Transverse colon (tissue), 4 donors: ENCODE measurements around the gene SLC17A5. TPM values are rescaled to one million over a fixed set of nuclear protein-coding genes. Genes with fewer than 3 reads are reported as not detected.

Experiments
- DNase-seq: peaks from one replicate; pipeline ENCODE4 v3.0.0-alpha.2; 2019
- H3K27ac ChIP-seq, 4 donors: fragments of 200-600 bp; sonication (generic); 2 replicates each; pipeline ENCODE4 v1.5.1; 2016 to 2018; ENCODE audit warnings: inconsistent platforms in 4 of 4
- H3K27me3 ChIP-seq: fragments of 200-600 bp; sonication (generic); 2 replicates; pipeline ENCODE4 v1.5.1; 2017; ENCODE audit warnings: inconsistent platforms
- H3K36me3 ChIP-seq, 4 donors: fragments of 200-600 bp; sonication (generic); 2 replicates each; pipeline ENCODE4 v1.5.1; 2017 to 2019; ENCODE audit warnings: inconsistent platforms in 4 of 4
- H3K4me1 ChIP-seq, 4 donors: fragments of 200-600 bp; sonication (generic); 2 replicates each; pipeline ENCODE4 v1.5.1; 2017 to 2020; ENCODE audit warnings: inconsistent platforms in 4 of 4
- H3K4me3 ChIP-seq, 4 donors: fragments of 200-600 bp; sonication (generic); 1 replicate in 1 of 4; 2 replicates in 3 of 4; pipeline versions ENCODE4 v1.5.1 to v1.6.1; 2017 to 2019; ENCODE audit warnings: inconsistent platforms in 4 of 4
- H3K9me3 ChIP-seq, 2 donors: fragments of 200-600 bp; sonication (generic); 2 replicates each; pipeline ENCODE4 v1.5.1; 2017 to 2019; ENCODE audit warnings: inconsistent platforms in 2 of 2
- EP300 ChIP-seq: sonication (generic); formaldehyde crosslinking; IDR thresholded peaks from one replicate; pipeline ENCODE4 v1.6.1; 2017; ENCODE audit warnings: antibody characterized with exemption, low read depth
- POLR2A ChIP-seq: fragments of 450-650 bp; IDR thresholded peaks from one replicate; pipeline ENCODE4 v1.6.1; 2016; ENCODE audit warnings: antibody characterized with exemption, mild to moderate bottlenecking, moderate library complexity
- POLR2AphosphoS5 ChIP-seq, 3 donors: sonication (generic); formaldehyde crosslinking; IDR thresholded peaks; one replicate each; pipeline ENCODE4 v1.6.1; 2016; ENCODE audit warnings: antibody characterized with exemption in 3 of 3
- WGBS, 2 donors: methylation state at CpG; one replicate each; pipeline ENCODE4 v1.1.5; 2018; ENCODE audit warnings: low coverage in 1 of 2; 5-methylcytosine and 5-hydroxymethylcytosine counted together
- in situ Hi-C, 4 donors: fragments of 200-750 bp; cut with MboI; loops; one replicate each; pipeline versions ENCODE4 v1.15.0 to v1.15.1; 2017; ENCODE audit warnings: low sequenced_read_pairs in 3 of 4, low pct_ligation_motif_present in 1 of 4, low pct_unique_long_range_greater_than_20kb in 1 of 4
- intact Hi-C: fragments of 100-400 bp; cut with DNase I; formaldehyde crosslinking; loops from one replicate; pipeline ENCODE4 v1.15.1; 2023; ENCODE audit warnings: low total_unique reads
- total RNA-seq, 4 donors: library from RNA; depleted of rRNA; stranded (reverse); fragments of >200 nt; gene quantifications; one replicate each; pipeline ENCODE4 v1.1.0, GENCODE V29; 2016
- TF ChIP-seq, protein P1 (sequence below), 5 experiments: fragments of 200-600 bp in 3 of 5; fragments of 450-650 bp in 2 of 5; sonication (generic) in 3 of 5; IDR thresholded peaks; 1 replicate in 2 of 5; 2 replicates in 3 of 5; pipeline ENCODE4 v1.5.1; 2016 to 2017; ENCODE audit warnings: antibody characterized with exemption in 5 of 5, inconsistent platforms in 3 of 5, mild to moderate bottlenecking in 2 of 5, moderate library complexity in 1 of 5

Gene SLC17A5
- total RNA-seq, 4 donors from 2014 or later: 13.7 to 57.3 (median 32.8) TPM

DNA sequence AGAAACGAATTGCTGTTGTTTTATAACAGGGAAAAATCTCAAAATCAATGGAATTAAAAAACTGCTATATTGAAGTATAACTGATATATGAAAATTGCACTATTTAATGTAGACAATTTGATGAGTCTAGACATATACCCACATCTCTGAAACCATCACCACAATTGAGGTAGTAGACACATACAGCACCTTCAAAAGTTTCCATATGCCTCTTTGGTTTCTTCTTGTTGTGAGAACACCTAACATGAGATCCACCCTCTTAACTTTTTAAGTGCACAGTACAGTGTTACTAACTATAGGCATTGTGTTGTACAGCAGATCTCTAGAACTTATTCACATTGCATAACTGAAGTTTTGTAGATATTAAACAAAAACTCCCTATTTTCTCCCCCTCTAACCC lies 14.0 kb upstream of the SLC17A5 start:
- intact Hi-C loops: no loop called here
- 52 to 64% methylated on average over 1 of the region's 1 CpG for WGBS, 2 donors
- H3K4me1 ChIP-seq: peaks cover 4 to 19% (median 10%) of the 10 kb centered on the region in 4 donors

DNA sequence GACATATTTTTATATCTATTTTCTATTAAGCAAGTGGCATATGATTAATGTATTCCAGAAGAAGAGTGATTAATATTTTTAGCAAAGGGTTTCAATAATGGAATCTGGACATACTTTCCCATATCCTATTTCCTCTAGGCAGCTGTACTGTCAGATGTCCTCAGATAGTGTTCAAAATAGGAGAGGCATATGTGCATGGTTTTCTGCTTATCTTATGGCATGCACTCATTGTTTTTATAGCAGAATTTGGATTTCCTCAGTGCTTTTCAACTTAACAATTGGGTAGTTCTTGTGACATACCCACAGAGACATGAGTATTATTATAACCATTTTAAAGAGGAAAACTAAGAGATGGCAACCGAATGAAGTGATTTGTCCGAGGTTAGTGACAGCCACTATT lies 12.6 kb upstream of the SLC17A5 start:
- H3K36me3 ChIP-seq: no peaks in the 10 kb centered on the region
- TF ChIP-seq, protein P1, sequence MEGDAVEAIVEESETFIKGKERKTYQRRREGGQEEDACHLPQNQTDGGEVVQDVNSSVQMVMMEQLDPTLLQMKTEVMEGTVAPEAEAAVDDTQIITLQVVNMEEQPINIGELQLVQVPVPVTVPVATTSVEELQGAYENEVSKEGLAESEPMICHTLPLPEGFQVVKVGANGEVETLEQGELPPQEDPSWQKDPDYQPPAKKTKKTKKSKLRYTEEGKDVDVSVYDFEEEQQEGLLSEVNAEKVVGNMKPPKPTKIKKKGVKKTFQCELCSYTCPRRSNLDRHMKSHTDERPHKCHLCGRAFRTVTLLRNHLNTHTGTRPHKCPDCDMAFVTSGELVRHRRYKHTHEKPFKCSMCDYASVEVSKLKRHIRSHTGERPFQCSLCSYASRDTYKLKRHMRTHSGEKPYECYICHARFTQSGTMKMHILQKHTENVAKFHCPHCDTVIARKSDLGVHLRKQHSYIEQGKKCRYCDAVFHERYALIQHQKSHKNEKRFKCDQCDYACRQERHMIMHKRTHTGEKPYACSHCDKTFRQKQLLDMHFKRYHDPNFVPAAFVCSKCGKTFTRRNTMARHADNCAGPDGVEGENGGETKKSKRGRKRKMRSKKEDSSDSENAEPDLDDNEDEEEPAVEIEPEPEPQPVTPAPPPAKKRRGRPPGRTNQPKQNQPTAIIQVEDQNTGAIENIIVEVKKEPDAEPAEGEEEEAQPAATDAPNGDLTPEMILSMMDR (IDR thresholded peaks at IDR 0.05): no peak
- TF ChIP-seq POLR2A (no peak), POLR2AphosphoS5 (IDR thresholded peaks at IDR 0.05) (no peak), EP300 (no peak)
- no peak overlapping the region for H3K4me3 ChIP-seq
- H3K27ac ChIP-seq: peak overlapping the region; percentile 33 to 77 (median 54)
- 38 to 60% methylated on average over 2 of the region's 2 CpGs for WGBS, 2 donors
- no peak for DNase-seq
- in situ Hi-C loops (no loop called here), intact Hi-C loops (no loop called here)
- no peaks in the 10 kb centered on the region for H3K9me3 ChIP-seq
- H3K4me1 ChIP-seq: peaks cover 4 to 19% (median 10%) of the 10 kb centered on the region in 4 donors
- H3K27me3 ChIP-seq: no peaks in the 10 kb centered on the region

More for the DNA sequence above, 14.0 kb upstream of the SLC17A5 start:
- Histone ChIP-seq H3K27ac (no peak overlapping the region), H3K9me3 (no peaks in the 10 kb centered on the region), H3K27me3 (no peaks in the 10 kb centered on the region), H3K36me3 (no peaks in the 10 kb centered on the region), H3K4me3 (no peak overlapping the region)
- no peak for DNase-seq
- TF ChIP-seq, protein P1 (IDR thresholded peaks at IDR 0.05): no peak
- TF ChIP-seq POLR2AphosphoS5 (IDR thresholded peaks at IDR 0.05): no peak
- no peak for TF ChIP-seq EP300
- no peak for TF ChIP-seq POLR2A
- in situ Hi-C loops: no loop called here

DNA sequence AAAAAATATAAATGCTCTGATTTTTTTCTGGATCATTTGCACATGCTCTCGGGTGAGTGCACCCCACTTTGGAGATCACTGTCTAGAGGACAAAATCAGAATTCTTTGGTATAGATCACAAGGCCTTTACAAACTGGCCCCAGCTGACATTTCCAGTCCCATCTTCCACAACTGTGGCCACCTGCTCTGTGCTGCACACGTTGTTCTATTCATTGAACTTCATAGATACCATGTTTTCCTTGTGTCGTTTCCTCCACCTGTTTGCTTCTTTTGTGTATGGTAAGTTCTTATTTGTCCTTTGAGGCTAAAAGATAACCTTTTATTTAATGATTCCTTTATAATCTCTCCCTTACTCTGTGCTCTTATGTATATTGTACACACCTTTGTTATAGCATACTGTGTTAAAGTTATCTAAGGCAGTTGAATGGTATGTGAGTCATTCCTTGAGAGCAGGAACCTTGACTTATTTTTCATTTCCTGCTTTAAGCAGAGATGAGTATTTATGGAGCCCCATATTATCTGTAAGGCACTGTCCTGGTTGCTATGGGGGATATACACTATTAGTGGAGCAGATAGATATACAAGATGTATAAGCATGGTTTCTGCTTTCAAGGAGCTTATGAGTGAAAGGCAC lies 12.0 kb upstream of the SLC17A5 start:
- in situ Hi-C loops: no loop called here
- intact Hi-C loops: no loop called here
- Histone ChIP-seq H3K27me3 (no peaks in the 10 kb centered on the region), H3K27ac (peak overlapping the region; percentile 49 to 77 (median 66)), H3K9me3 (no peaks in the 10 kb centered on the region), H3K36me3 (no peaks in the 10 kb centered on the region), H3K4me1 (peaks cover 4 to 19% (median 10%) of the 10 kb centered on the region in 4 donors), H3K4me3 (no peak overlapping the region)
- no peak for DNase-seq
- 40 to 55% methylated on average over 3 of the region's 3 CpGs for WGBS, 2 donors
- TF ChIP-seq POLR2AphosphoS5 (IDR thresholded peaks at IDR 0.05): peak in 2 of 3 donors; percentile 14 to 43
- no peak for TF ChIP-seq POLR2A
- TF ChIP-seq, protein P1 (IDR thresholded peaks at IDR 0.05): no peak

DNA sequence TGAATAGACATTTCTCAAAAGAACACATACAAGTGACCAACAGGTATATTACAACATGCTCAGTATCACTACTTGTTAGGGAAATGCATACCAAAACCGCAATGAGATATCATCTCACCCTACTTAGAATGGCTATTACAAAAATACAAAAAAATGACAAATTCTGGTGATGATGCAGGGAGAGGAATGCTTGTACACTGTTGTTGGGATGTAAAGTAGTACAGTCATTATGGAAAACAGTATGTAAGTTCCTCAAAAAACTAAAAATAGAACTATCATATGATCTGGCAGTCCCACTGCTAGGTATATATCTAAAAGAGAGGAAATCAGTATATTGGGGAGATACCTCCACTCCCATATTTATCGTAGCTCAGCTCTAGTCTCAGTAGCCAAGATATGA lies 10.9 kb upstream of the SLC17A5 start:
- 86 to 91% methylated on average over 2 of the region's 2 CpGs for WGBS, 2 donors
- in situ Hi-C loops: no loop called here
- no peak for TF ChIP-seq POLR2A
- no peak for TF ChIP-seq EP300
- TF ChIP-seq, protein P1 (IDR thresholded peaks at IDR 0.05): no peak
- no peak for TF ChIP-seq POLR2AphosphoS5 (IDR thresholded peaks at IDR 0.05)

More for the DNA sequence above, 10.9 kb upstream of the SLC17A5 start:
- Histone ChIP-seq H3K9me3 (no peaks in the 10 kb centered on the region), H3K4me1 (peaks cover 4 to 19% (median 10%) of the 10 kb centered on the region in 4 donors), H3K4me3 (no peak overlapping the region), H3K27me3 (no peaks in the 10 kb centered on the region), H3K27ac (peak overlapping the region in 2 of 4 donors; percentile 61 to 77), H3K36me3 (no peaks in the 10 kb centered on the region)
- no peak for DNase-seq
- intact Hi-C loops: no loop called here
